ENCODE measurements around the gene HCK.

HCK gene

GRCh38 chr20:32052090-32052777, at the start of gene HCK:
TSS of gene HCK (plus strand) at chr20:32052242.
- intact Hi-C loops (cut with DNase I), result no loop called here

GRCh38 chr20:32003325-32003724, 48.7 kb upstream of the HCK start:
- no peak for DNase-seq
- intact Hi-C loops (cut with DNase I), result no loop called here

More at GRCh38 chr20:32052090-32052777, at the start of gene HCK:
- DNase-seq, result peak in 3 of 42 donors; percentile 26 to 37 (median 28)

GRCh38 chr20:32004963-32005362, 47.1 kb upstream of the HCK start:
- DNase-seq, result no peak
- intact Hi-C loops (cut with DNase I), result no loop called here

GRCh38 chr20:32006053-32006452, 46.0 kb upstream of the HCK start:
- DNase-seq, result no peak
- intact Hi-C loops (cut with DNase I), result no loop called here

- no peak for DNase-seq
- intact Hi-C loops (cut with DNase I), result no loop called here
These were observed 44.9 kb upstream of the HCK start for GRCh38 chr20:32006841-32007786.

GRCh38 chr20:32007787-32008616, 44.0 kb upstream of the HCK start:
- intact Hi-C loops (cut with DNase I), result no loop called here
- DNase-seq, result no peak

GRCh38 chr20:32009564-32009963, 42.5 kb upstream of the HCK start:
- intact Hi-C loops (cut with DNase I), result no loop called here
- DNase-seq, result no peak

- no peak for DNase-seq
- intact Hi-C loops (cut with DNase I), result no loop called here
These were observed 41.9 kb upstream of the HCK start, which contains the start of gene CCM2L for GRCh38 chr20:32010101-32010500. TSS of gene CCM2L (plus strand) at chr20:32010438. CDS start at chr20:32010455, 17 bp downstream.

GRCh38 chr20:32010666-32011065, 41.4 kb upstream of the HCK start:
- intact Hi-C loops (cut with DNase I), result no loop called here
- no peak for DNase-seq

- no peak for DNase-seq
- intact Hi-C loops (cut with DNase I), result no loop called here
These were observed 39.8 kb upstream of the HCK start for GRCh38 chr20:32012159-32012688.

GRCh38 chr20:32013326-32013725, 38.7 kb upstream of the HCK start:
- intact Hi-C loops (cut with DNase I), result no loop called here
- no peak for DNase-seq

GRCh38 chr20:32017711-32018251, 34.3 kb upstream of the HCK start:
- intact Hi-C loops (cut with DNase I), result no loop called here
- no peak for DNase-seq

- intact Hi-C loops (cut with DNase I), result no loop called here
These were observed 33.5 kb upstream of the HCK start for GRCh38 chr20:32018269-32019155.

GRCh38 chr20:32019156-32019510, 32.9 kb upstream of the HCK start:
- peak in 2 of 42 donors; percentile 11 to 52 for DNase-seq
- intact Hi-C loops (cut with DNase I), result no loop called here

More at GRCh38 chr20:32018269-32019155, 33.5 kb upstream of the HCK start:
- peak in 12 of 42 donors; percentile 12 to 63 (median 32) for DNase-seq

GRCh38 chr20:32019563-32020463, 32.2 kb upstream of the HCK start:
- DNase-seq, result no peak
- intact Hi-C loops (cut with DNase I), result no loop called here

GRCh38 chr20:32021091-32021490, 31.0 kb upstream of the HCK start:
- no peak for DNase-seq
- intact Hi-C loops (cut with DNase I), result no loop called here

Measured in head of caudate nucleus (tissue), 42 donors.